Mesenchymal stem cell (in vitro differentiated cells and primary cell): ENCODE results near the gene INHBA.

Experiments
- DNase-seq: peaks from one replicate; pipeline ENCODE4 v3.0.0-alpha.2; 2013
- H2AFZ ChIP-seq: one replicate; pipeline ENCODE4 v1.6.1; 2013; ENCODE audit warnings: low read depth, mild to moderate bottlenecking, control low read depth, inconsistent platforms, low read length, moderate library complexity
- H2AK5ac ChIP-seq: 2 replicates; pipeline ENCODE4 v1.6.1; 2013; ENCODE audit warnings: low read length, moderate library complexity, mild to moderate bottlenecking, inconsistent platforms; ENCODE audit not compliant: severe bottlenecking
- H2BK120ac ChIP-seq: one replicate; pipeline ENCODE4 v1.6.1; 2013; ENCODE audit warnings: low read depth, mild to moderate bottlenecking, inconsistent platforms, low read length, moderate library complexity
- H2BK12ac ChIP-seq, 2 experiments: one replicate each; pipeline ENCODE4 v1.6.1; 2013; ENCODE audit warnings: inconsistent platforms in 2 of 2, low read length in 2 of 2, mild to moderate bottlenecking in 2 of 2, moderate library complexity in 2 of 2, control low read depth in 1 of 2
- H2BK15ac ChIP-seq: one replicate; pipeline ENCODE4 v1.6.1; 2013; ENCODE audit warnings: mild to moderate bottlenecking, low read depth, inconsistent platforms; ENCODE audit not compliant: poor library complexity, severe bottlenecking
- H2BK5ac ChIP-seq: 2 replicates; pipeline ENCODE4 v1.6.1; 2013; ENCODE audit warnings: low read depth, mild to moderate bottlenecking, low read length, control low read depth, inconsistent platforms; ENCODE audit not compliant: poor library complexity, severe bottlenecking
- H3K14ac ChIP-seq, 2 experiments: one replicate each; pipeline ENCODE4 v1.6.1; 2013; ENCODE audit warnings: inconsistent platforms in 2 of 2, low read length in 2 of 2, control low read depth in 1 of 2, mild to moderate bottlenecking in 1 of 2, moderate library complexity in 1 of 2
- H3K18ac ChIP-seq, 2 experiments: one replicate each; pipeline ENCODE4 v1.6.1; 2013; ENCODE audit warnings: inconsistent platforms in 2 of 2, low read length in 2 of 2, control low read depth in 1 of 2, low read depth in 1 of 2, mild to moderate bottlenecking in 1 of 2
- H3K23ac ChIP-seq, 2 experiments: one replicate each; pipeline ENCODE4 v1.6.1; 2013; ENCODE audit warnings: inconsistent platforms in 2 of 2, low read length in 2 of 2, mild to moderate bottlenecking in 2 of 2, moderate library complexity in 2 of 2, control low read depth in 1 of 2
- H3K27ac ChIP-seq: 2 replicates; pipeline ENCODE4 v1.5.1; 2013; ENCODE audit warnings: mild to moderate bottlenecking, moderate library complexity, low read length, control low read depth, inconsistent platforms; ENCODE audit not compliant: poor library complexity, severe bottlenecking
- H3K27me3 ChIP-seq, 2 experiments: 2 replicates each; pipeline versions ENCODE4 v1.6.1 to v1.7.0; 2013; ENCODE audit warnings: low read length in 2 of 2, mild to moderate bottlenecking in 2 of 2, moderate library complexity in 2 of 2, control low read depth in 1 of 2, inconsistent platforms in 1 of 2; ENCODE audit not compliant: control insufficient read depth in 1 of 2, insufficient read depth in 1 of 2
- H3K36me3 ChIP-seq, 2 experiments: 2 replicates each; pipeline versions ENCODE4 v1.6.1 to v1.7.0; 2013; ENCODE audit warnings: low read length in 2 of 2, control low read depth in 1 of 2, inconsistent platforms in 1 of 2, low read depth in 1 of 2, mild to moderate bottlenecking in 1 of 2; ENCODE audit not compliant: insufficient read depth in 2 of 2, control insufficient read depth in 1 of 2
- H3K4ac ChIP-seq, 2 experiments: one replicate each; pipeline ENCODE4 v1.6.1; 2013; ENCODE audit warnings: inconsistent platforms in 2 of 2, low read length in 2 of 2, mild to moderate bottlenecking in 2 of 2, moderate library complexity in 2 of 2, control low read depth in 1 of 2, low read depth in 1 of 2
- H3K4me1 ChIP-seq: 2 replicates; pipeline ENCODE4 v1.6.1; 2013; ENCODE audit warnings: low read depth, low read length, control low read depth; ENCODE audit not compliant: control insufficient read depth, insufficient read depth
- H3K4me2 ChIP-seq: 2 replicates; pipeline ENCODE4 v1.6.1; 2013; ENCODE audit warnings: low read length, mild to moderate bottlenecking, inconsistent platforms; ENCODE audit not compliant: poor library complexity, severe bottlenecking
- H3K4me3 ChIP-seq, 2 experiments: 2 replicates each; pipeline versions ENCODE4 v1.5.1 to v1.7.0; 2013; ENCODE audit warnings: low read length in 2 of 2, mild to moderate bottlenecking in 2 of 2, control low read depth in 1 of 2, low read depth in 1 of 2; ENCODE audit not compliant: insufficient read depth in 1 of 2
- H3K79me1 ChIP-seq: replicated peaks from 2 replicates; pipeline ENCODE4 v1.6.1; 2013; ENCODE audit warnings: mild to moderate bottlenecking, control low read depth, low read length, inconsistent platforms; ENCODE audit not compliant: poor library complexity, severe bottlenecking
- H3K9ac ChIP-seq: 2 replicates; pipeline ENCODE4 v1.7.0; 2013; ENCODE audit warnings: mild to moderate bottlenecking, low read length, moderate library complexity
- H3K9me3 ChIP-seq: 2 replicates; pipeline ENCODE4 v1.7.0; 2013; ENCODE audit warnings: mild to moderate bottlenecking, low read length; ENCODE audit not compliant: control insufficient read depth
- H4K8ac ChIP-seq: one replicate; pipeline ENCODE4 v1.6.1; 2013; ENCODE audit warnings: inconsistent platforms, mild to moderate bottlenecking, low read length, moderate library complexity
- H4K91ac ChIP-seq: one replicate; pipeline ENCODE4 v1.6.1; 2013; ENCODE audit warnings: mild to moderate bottlenecking, low read length, inconsistent platforms
- WGBS: methylation state at CpG from one replicate; pipeline ENCODE4 v1.1.7; 2013; ENCODE audit warnings: mixed read lengths; 5-methylcytosine and 5-hydroxymethylcytosine counted together

The INHBA gene

GRCh38 chr7:41745451-41745850 lies 42.6 kb upstream of the INHBA start:
- Histone ChIP-seq H4K8ac (no peak overlapping the region), H3K79me1 (no peaks in the 10 kb centered on the region), H3K4me3 (no peak overlapping the region), H2AFZ (no peak overlapping the region), H3K9me3 (peaks cover 15% of the 10 kb centered on the region), H2BK15ac (no peak overlapping the region), H2BK12ac (no peak overlapping the region), H3K4me1 (no peaks in the 10 kb centered on the region), H4K91ac (no peak overlapping the region), H3K14ac (no peak overlapping the region), H3K36me3 (no peaks in the 10 kb centered on the region), H2BK5ac (no peak overlapping the region), H2AK5ac (no peak overlapping the region), H3K18ac (no peak overlapping the region), H3K27me3 (no peaks in the 10 kb centered on the region), H2BK120ac (no peak overlapping the region), H3K27ac (no peak overlapping the region), H3K4me2 (no peak overlapping the region), H3K4ac (no peak overlapping the region), H3K23ac (no peak overlapping the region), H3K9ac (no peak overlapping the region)
- DNase-seq, result no peak

- H3K14ac ChIP-seq, result no peak overlapping the region
These were observed 41.3 kb upstream of the INHBA start for GRCh38 chr7:41744161-41744560.

GRCh38 chr7:41742401-41743020 lies 39.6 kb upstream of the INHBA start:
- no peaks in the 10 kb centered on the region for H3K27me3 ChIP-seq
- H2BK5ac ChIP-seq, result no peak overlapping the region
- H3K4me2 ChIP-seq, result no peak overlapping the region
- no peak for DNase-seq
- peaks cover 15% of the 10 kb centered on the region for H3K9me3 ChIP-seq
- H2BK120ac ChIP-seq, result no peak overlapping the region
- no peak overlapping the region for H3K27ac ChIP-seq
- H3K18ac ChIP-seq, result no peak overlapping the region
- H4K91ac ChIP-seq, result no peak overlapping the region
- H3K36me3 ChIP-seq, result no peaks in the 10 kb centered on the region
- no peaks in the 10 kb centered on the region for H3K79me1 ChIP-seq
- no peaks in the 10 kb centered on the region for H3K4me1 ChIP-seq
- H3K4me3 ChIP-seq, result no peak overlapping the region
- no peak overlapping the region for H2BK15ac ChIP-seq
- no peak overlapping the region for H2AK5ac ChIP-seq
- H3K14ac ChIP-seq, result no peak overlapping the region
- H3K23ac ChIP-seq, result no peak overlapping the region
- 83% methylated on average over 1 of the region's 2 CpGs for WGBS
- H3K4ac ChIP-seq, result no peak overlapping the region
- no peak overlapping the region for H3K9ac ChIP-seq
- H2AFZ ChIP-seq, result no peak overlapping the region
- no peak overlapping the region for H2BK12ac ChIP-seq
- H4K8ac ChIP-seq, result no peak overlapping the region

More at GRCh38 chr7:41744161-41744560, 41.3 kb upstream of the INHBA start:
- Histone ChIP-seq H2AFZ (no peak overlapping the region), H3K36me3 (no peaks in the 10 kb centered on the region), H4K8ac (no peak overlapping the region), H3K27me3 (no peaks in the 10 kb centered on the region), H3K4me3 (no peak overlapping the region), H3K23ac (no peak overlapping the region), H2BK120ac (no peak overlapping the region), H2BK15ac (no peak overlapping the region), H3K4me1 (no peaks in the 10 kb centered on the region), H4K91ac (no peak overlapping the region), H2BK5ac (no peak overlapping the region), H3K18ac (no peak overlapping the region), H3K9me3 (peaks cover 15% of the 10 kb centered on the region), H3K79me1 (no peaks in the 10 kb centered on the region), H3K9ac (no peak overlapping the region), H2BK12ac (no peak overlapping the region), H2AK5ac (no peak overlapping the region), H3K4ac (no peak overlapping the region), H3K4me2 (no peak overlapping the region), H3K27ac (no peak overlapping the region)
- no peak for DNase-seq
- WGBS, result 79% methylated on average over 3 of the region's 4 CpGs

- no peak overlapping the region for H3K4me3 ChIP-seq
These were observed 35.9 kb upstream of the INHBA start for GRCh38 chr7:41738806-41739205.

More at GRCh38 chr7:41738806-41739205, 35.9 kb upstream of the INHBA start:
- H3K4me1 ChIP-seq, result no peaks in the 10 kb centered on the region
- H2BK5ac ChIP-seq, result no peak overlapping the region
- H3K4me2 ChIP-seq, result no peak overlapping the region
- H3K9me3 ChIP-seq, result peaks cover 15% of the 10 kb centered on the region
- no peak overlapping the region for H4K91ac ChIP-seq
- no peak overlapping the region for H2AFZ ChIP-seq
- H3K14ac ChIP-seq, result no peak overlapping the region
- no peak overlapping the region for H2BK12ac ChIP-seq
- no peak for DNase-seq
- H2AK5ac ChIP-seq, result no peak overlapping the region
- H3K23ac ChIP-seq, result no peak overlapping the region
- no peak overlapping the region for H3K27ac ChIP-seq
- H3K27me3 ChIP-seq, result no peaks in the 10 kb centered on the region
- H3K79me1 ChIP-seq, result no peaks in the 10 kb centered on the region
- no peak overlapping the region for H3K4ac ChIP-seq
- no peak overlapping the region for H3K18ac ChIP-seq
- H3K36me3 ChIP-seq, result no peaks in the 10 kb centered on the region
- H4K8ac ChIP-seq, result no peak overlapping the region
- no peak overlapping the region for H2BK120ac ChIP-seq
- H3K9ac ChIP-seq, result no peak overlapping the region
- no peak overlapping the region for H2BK15ac ChIP-seq
- 83% methylated on average over 2 of the region's 3 CpGs for WGBS
